Activated CD4-positive, alpha-beta T cell treated with anti-CD3 and anti-CD28 coated beads, Interleukin-2, Interleukin-4, amounts not matched to agents 100 ng/mL and 50 ng/mL, durations not matched to agents 16 hours and 8 hours (primary cell): ENCODE measurements around the gene SORCS2.

Experiments
- DNase-seq: peaks from one replicate; pipeline ENCODE4 v3.0.0-alpha.2; 2020; ENCODE audit warnings: low spot score

The SORCS2 gene

GRCh38 chr4:7428261-7429068 lies 236.1 kb downstream of the SORCS2 start:
- DNase-seq = no peak

GRCh38 chr4:7429069-7429416 lies 236.7 kb downstream of the SORCS2 start:
- DNase-seq = no peak

- no peak for DNase-seq
These were observed 237.3 kb downstream of the SORCS2 start for GRCh38 chr4:7429601-7430078.

GRCh38 chr4:7430368-7430964 lies 238.1 kb downstream of the SORCS2 start:
- DNase-seq = no peak

GRCh38 chr4:7430965-7431695 lies 238.8 kb downstream of the SORCS2 start:
- no peak for DNase-seq

- DNase-seq = no peak
These were observed 239.6 kb downstream of the SORCS2 start for GRCh38 chr4:7431696-7432530.

GRCh38 chr4:7432531-7433375 lies 240.4 kb downstream of the SORCS2 start:
- DNase-seq = no peak

GRCh38 chr4:7433376-7434140 lies 241.2 kb downstream of the SORCS2 start:
- no peak for DNase-seq

- no peak for DNase-seq
These were observed 241.9 kb downstream of the SORCS2 start for GRCh38 chr4:7434141-7434765.

GRCh38 chr4:7434766-7435150 lies 242.4 kb downstream of the SORCS2 start, which contains the start of gene PSAPL1:
Gene PSAPL1, minus strand, starts transcription at chr4:7434930. Its CDS starts 51 bp downstream, at chr4:7434879.
- DNase-seq = no peak

- DNase-seq = no peak
These were observed 243.2 kb downstream of the SORCS2 start for GRCh38 chr4:7435471-7436061.

GRCh38 chr4:7436256-7436655 lies 243.9 kb downstream of the SORCS2 start:
- DNase-seq = no peak

- DNase-seq = no peak
These were observed 247.4 kb downstream of the SORCS2 start for GRCh38 chr4:7439699-7440098.

GRCh38 chr4:7441201-7441600 lies 248.9 kb downstream of the SORCS2 start:
- DNase-seq = no peak

GRCh38 chr4:7442574-7443162 lies 250.3 kb downstream of the SORCS2 start:
- DNase-seq = no peak

GRCh38 chr4:7444314-7444713 lies 252.0 kb downstream of the SORCS2 start:
- DNase-seq = no peak

- DNase-seq = no peak
These were observed 252.4 kb downstream of the SORCS2 start for GRCh38 chr4:7444731-7445130.

- no peak for DNase-seq
These were observed 254.9 kb downstream of the SORCS2 start for GRCh38 chr4:7447236-7447635.

- DNase-seq = no peak
These were observed 255.7 kb downstream of the SORCS2 start for GRCh38 chr4:7448036-7448435.
